Placental pericyte (primary cell): ENCODE measurements around the gene DVL3. TPM values are rescaled to one million over a fixed set of nuclear protein-coding genes. Genes with fewer than 3 reads are reported as not detected.

Source experiments
- total RNA-seq: library from RNA; depleted of rRNA; stranded (reverse); fragments of >200 nt; gene quantifications from 2 replicates; pipeline ENCODE4 v1.2.3, GENCODE V29; 2012

The DVL3 gene
- 58.4 and 68.9 TPM in 2 replicates for total RNA-seq

GRCh38 chr3:184154885-184155643 lies at the start of gene DVL3:
DVL3 (plus strand) TSS chr3:184155377; CDS start chr3:184155636, 259 bp downstream.

DNA sequence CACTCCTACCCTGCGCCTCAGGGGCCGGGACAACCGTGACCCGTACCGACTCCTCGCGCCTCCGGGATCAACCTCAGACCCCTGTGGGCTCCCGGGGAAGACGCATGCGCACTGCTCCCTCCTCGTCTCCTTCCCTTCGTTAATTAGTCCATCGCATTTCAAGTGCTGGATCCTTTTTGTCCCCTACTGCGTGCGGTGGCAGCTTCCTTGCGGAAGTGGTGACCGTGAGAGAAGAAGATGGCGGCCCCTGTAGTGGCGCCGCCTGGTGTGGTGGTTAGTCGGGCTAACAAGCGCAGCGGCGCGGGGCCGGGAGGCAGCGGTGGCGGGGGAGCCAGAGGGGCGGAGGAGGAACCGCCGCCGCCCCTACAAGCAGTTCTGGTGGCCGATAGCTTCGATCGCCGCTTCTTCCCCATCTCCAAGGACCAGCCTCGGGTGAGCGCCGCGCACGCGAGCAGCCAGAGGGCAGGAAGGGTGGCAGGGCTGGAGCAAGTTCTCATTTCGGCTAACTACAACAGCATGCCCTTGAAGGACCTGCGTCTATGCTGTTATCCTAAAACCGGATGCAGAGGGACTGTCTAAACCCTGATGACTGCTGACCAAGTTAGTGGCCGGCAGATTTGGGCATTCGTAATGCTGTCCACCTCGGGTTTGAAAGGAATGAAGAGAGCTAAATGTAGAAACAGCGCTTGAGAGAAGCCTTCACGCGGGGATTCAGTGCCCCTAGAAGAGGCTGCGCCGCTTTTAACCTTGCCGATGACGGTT lies 19.8 kb upstream of the DVL3 start, which contains the start of gene EIF2B5:
TSS of gene EIF2B5 (plus strand) at position 210 of the 762 bp plus-strand sequence. CDS start at position 238, 28 bp downstream.

GRCh38 chr3:184174646-184175492 lies 19.7 kb downstream of the DVL3 start, which contains the start of gene AP2M1:
AP2M1 (plus strand) TSS chr3:184174855; CDS start chr3:184176994, 2,139 bp downstream.

GRCh38 chr3:184186184-184186901 lies 31.2 kb downstream of the DVL3 start, which contains the start of gene ABCF3:
ABCF3 (plus strand) TSS chr3:184186199; CDS start chr3:184186208, 9 bp downstream.

Other genes with a start within 250 kb of the DVL3 start
- gene ABCC5, start 137.5 kb upstream of the DVL3 start, total RNA-seq: 16.2 and 19.8 TPM in 2 replicates
- not detected in 2 replicates for gene HTR3D, start 123.6 kb upstream of the DVL3 start, total RNA-seq
- 0.14 TPM in 1 of 2 replicates, not detected in the other for gene HTR3C, start 102.3 kb upstream of the DVL3 start, total RNA-seq
- not detected in 2 replicates for gene HTR3E, start 58.3 kb upstream of the DVL3 start, total RNA-seq
- 26.0 and 39.7 TPM in 2 replicates for gene EIF2B5, start 20.0 kb upstream of the DVL3 start, total RNA-seq
- gene AP2M1, start 19.5 kb downstream of the DVL3 start, total RNA-seq: 435 and 453 TPM in 2 replicates
- gene ABCF3, start 30.8 kb downstream of the DVL3 start, total RNA-seq: 45.5 and 56.7 TPM in 2 replicates
- not detected in 2 replicates for gene VWA5B2, start 74.2 kb downstream of the DVL3 start, total RNA-seq
- gene ALG3, start 93.6 kb downstream of the DVL3 start, total RNA-seq: 51.4 and 53.7 TPM in 2 replicates
- 4.2 and 6.3 TPM in 2 replicates for gene EEF1AKMT4, start 94.3 kb downstream of the DVL3 start, total RNA-seq
- 0.14 and 0.22 TPM in 2 replicates for gene CAMK2N2, start 106.2 kb downstream of the DVL3 start, total RNA-seq
- not detected in 2 replicates for gene ECE2, start 120.6 kb downstream of the DVL3 start, total RNA-seq
- gene PSMD2, start 143.9 kb downstream of the DVL3 start, total RNA-seq: 330 and 915 TPM in 2 replicates
- 351 and 464 TPM in 2 replicates for gene EIF4G1, start 159.2 kb downstream of the DVL3 start, total RNA-seq
- gene FAM131A, start 182.2 kb downstream of the DVL3 start, total RNA-seq: 7.4 and 23.3 TPM in 2 replicates
- gene CLCN2, start 206.2 kb downstream of the DVL3 start, total RNA-seq: 2.8 and 8.7 TPM in 2 replicates
- 61.1 and 74.4 TPM in 2 replicates for gene POLR2H, start 206.3 kb downstream of the DVL3 start, total RNA-seq
- 0.14 TPM in 1 of 2 replicates, not detected in the other for gene THPO, start 222.8 kb downstream of the DVL3 start, total RNA-seq
- under 0.01 and 0.29 TPM in 2 replicates for gene CHRD, start 224.7 kb downstream of the DVL3 start, total RNA-seq